K562 (cell line): ENCODE data around the gene NABP1. TPM values are rescaled to one million over a fixed set of nuclear protein-coding genes. Genes with fewer than 3 reads are reported as not detected.

ENCODE experiments used
- ATAC-seq: fragments of 200-7000 bp; cut with Tn5 transposase; 3 replicates; pipeline ENCODE4 v1.9.1; 2020; ENCODE audit warnings: moderate library complexity
- BruUV-seq: library from RNA; stranded (reverse); fragments of 400-500 nt; replicated peaks from 2 replicates; lab custom pipeline; 2021; lab: Mats Ljungman, UMichigan
- CTCF ChIA-PET: fragments of 300-600 bp; formaldehyde crosslinking; extraction: SDS; loops from one replicate; lab custom pipeline; 2021; ENCODE audit warnings: low intra/inter-chr PET ratio; lab: Yijun Ruan, JAX
- POLR2A ChIA-PET: fragments of 300-600, 350-650 bp; sonication (Branson Sonifier 250); formaldehyde crosslinking; extraction: SDS; loops from one replicate; lab custom pipeline; 2021; ENCODE audit warnings: antibody characterized with exemption, inconsistent platforms; lab: Yijun Ruan, JAX
- DNase-seq, 4 experiments: peaks; one replicate each; pipeline versions ENCODE4 v3.0.0 to v3.0.0-alpha.2; 2011 to 2018; ENCODE audit warnings: low spot score in 3 of 4, mixed read lengths in 3 of 4; ENCODE audit errors: extremely low read depth in 1 of 4
- FAIRE-seq: peaks from 2 replicates; lab custom pipeline; 2011; peaks lifted over from hg19 to GRCh38; lab: Jason Lieb, UNC
- H2AFZ ChIP-seq: 2 replicates; pipeline ENCODE4 v1.6.0; 2011; ENCODE audit warnings: low read depth, low read length, control low read depth, inconsistent platforms
- H3K27ac ChIP-seq: fragments of 200-600 bp; 3 replicates; pipeline ENCODE4 v1.8.0; 2011; ENCODE audit warnings: low read depth, mild to moderate bottlenecking, control low read depth, inconsistent platforms, low read length, moderate library complexity, mixed read lengths; ENCODE audit errors: extremely low read depth
- H3K27me3 ChIP-seq, 2 experiments: fragments of 300-600 bp in 1 of 2; 2 replicates in 1 of 2; 3 replicates in 1 of 2; pipeline versions ENCODE4 v1.6.0 to v1.8.0; 2011; ENCODE audit warnings: inconsistent platforms in 2 of 2, low read length in 2 of 2, mild to moderate bottlenecking in 1 of 2, mixed read lengths in 1 of 2, moderate library complexity in 1 of 2; ENCODE audit not compliant: control insufficient read depth in 2 of 2, insufficient read depth in 2 of 2
- H3K36me3 ChIP-seq: fragments of 300-600 bp; 3 replicates; pipeline ENCODE4 v1.8.0; 2011; ENCODE audit warnings: mild to moderate bottlenecking, low read length, inconsistent platforms; ENCODE audit not compliant: control insufficient read depth, insufficient read depth
- H3K4me1 ChIP-seq, 2 experiments: fragments of 200-600 bp in 1 of 2; replicated peaks in 1 of 2; 2 replicates in 1 of 2; 3 replicates in 1 of 2; pipeline versions ENCODE4 v1.5.1 to v1.8.0; 2011; ENCODE audit warnings: inconsistent platforms in 2 of 2, low read length in 2 of 2, mild to moderate bottlenecking in 1 of 2, mixed read lengths in 1 of 2, moderate library complexity in 1 of 2; ENCODE audit not compliant: control insufficient read depth in 2 of 2, insufficient read depth in 2 of 2
- H3K4me2 ChIP-seq: 2 replicates; pipeline ENCODE4 v1.6.1; 2011; ENCODE audit warnings: low read length, control low read depth, inconsistent platforms, mixed read lengths; ENCODE audit not compliant: insufficient read depth
- H3K4me3 ChIP-seq: fragments of 200-600 bp; sonication (generic), shearing (Covaris generic); 2 replicates; pipeline ENCODE4 v1.5.1; 2016; ENCODE audit warnings: control low read depth, inconsistent platforms
- H3K79me2 ChIP-seq: fragments of 200-600 bp; 3 replicates; pipeline ENCODE4 v1.8.0; 2011; ENCODE audit warnings: low read length, inconsistent platforms; ENCODE audit not compliant: control insufficient read depth, insufficient read depth
- H3K9ac ChIP-seq, 2 experiments: 2 replicates each; pipeline versions ENCODE4 v1.6.0 to v1.6.1; 2011; ENCODE audit warnings: low read depth in 2 of 2, low read length in 2 of 2, control low read depth in 1 of 2, inconsistent platforms in 1 of 2, mild to moderate bottlenecking in 1 of 2, mixed read lengths in 1 of 2; ENCODE audit not compliant: insufficient read depth in 1 of 2
- H3K9me1 ChIP-seq: one replicate; pipeline ENCODE4 v1.6.0; 2011; ENCODE audit warnings: inconsistent platforms, mild to moderate bottlenecking, low read length, moderate library complexity; ENCODE audit not compliant: control insufficient read depth, insufficient read depth
- H3K9me3 ChIP-seq: replicated peaks from 2 replicates; pipeline ENCODE4 v1.5.1; 2011; ENCODE audit warnings: low read depth, low read length, inconsistent platforms; ENCODE audit not compliant: control insufficient read depth, insufficient read depth
- H4K20me1 ChIP-seq: replicated peaks from 2 replicates; pipeline ENCODE4 v1.6.1; 2011; ENCODE audit warnings: low read length, inconsistent platforms, mixed read lengths; ENCODE audit not compliant: control insufficient read depth, insufficient read depth
- AFF1 ChIP-seq, 2 experiments: fragments of 450-650 bp; IDR thresholded peaks; 2 replicates each; pipeline ENCODE4 v1.6.1; 2018; ENCODE audit warnings: mild to moderate bottlenecking in 2 of 2, low read depth in 1 of 2; ENCODE audit not compliant: partially characterized antibody in 2 of 2
- BRD9 ChIP-seq: fragments of 450-650 bp; IDR thresholded peaks from 2 replicates; pipeline ENCODE4 v1.6.1; 2018; ENCODE audit warnings: low read depth; ENCODE audit not compliant: partially characterized antibody
- CTBP1 ChIP-seq: fragments of 450-650 bp; IDR thresholded peaks from 2 replicates; pipeline ENCODE4 v1.6.1; 2016; ENCODE audit warnings: borderline replicate concordance
- DLX4 ChIP-seq: fragments of 250-450 bp; sonication (Bioruptor Pico); IDR thresholded peaks from 2 replicates; pipeline ENCODE4 v1.6.1; 2021; ENCODE audit warnings: mild to moderate bottlenecking
- HDAC8 ChIP-seq: fragments of 450-650 bp; IDR thresholded peaks from 2 replicates; pipeline ENCODE4 v1.6.1; 2016; ENCODE audit warnings: mild to moderate bottlenecking, missing genetic modification characterization, moderate library complexity, missing compliant biosample characterization
- NFRKB ChIP-seq: fragments of 450-650 bp; IDR thresholded peaks from 2 replicates; pipeline ENCODE4 v1.6.1; 2016; ENCODE audit warnings: low read depth
- POLR2A ChIP-seq: fragments of 450-650 bp; conservative IDR thresholded peaks from 2 replicates; pipeline ENCODE4 v1.6.1; 2016
- POU5F1 ChIP-seq: fragments of 150-350 bp; IDR thresholded peaks from 2 replicates; pipeline ENCODE4 v1.6.1; 2014; ENCODE audit warnings: borderline replicate concordance, low read length, low read depth, mild to moderate bottlenecking; ENCODE audit not compliant: partially characterized antibody
- WGBS: fragments of 100-300 bp; shearing (Covaris generic); methylation state at CpG from one replicate; pipeline ENCODE4 v1.1.6; 2016; ENCODE audit warnings: low coverage, mixed read lengths; ENCODE audit not compliant: insufficient coverage; ENCODE audit errors: missing lambda C conversion rate; 5-methylcytosine and 5-hydroxymethylcytosine counted together
- in situ Hi-C: fragments of 300-500 bp; cut with MboI; formaldehyde crosslinking; loops from 4 replicates; pipeline ENCODE4 v1.15.0; 2018; ENCODE audit warnings: inconsistent platforms, mixed read lengths
- intact Hi-C: fragments of 100-400 bp; cut with micrococcal nuclease; formaldehyde crosslinking; loops from 2 replicates; pipeline ENCODE4 v1.14.2; 2022
- polyA plus RNA-seq, 8 experiments: library from polyadenylated mRNA; depleted of rRNA in 4 of 8; stranded (reverse) in 5 of 8; unstranded in 3 of 8; fragments of >200 nt; fragmentation: Nextera tagmentation in 2 of 8; fragmentation: Illumina TruSeq in 1 of 8; extraction: Ambion mirVana in 2 of 8; extraction: Trizol in 1 of 8; gene quantifications; 2 replicates each; pipeline versions ENCODE4 v1.2.1 to v1.2.3, GENCODE V29; 2011 to 2014; ENCODE audit warnings: inconsistent platforms in 1 of 8, missing spikeins in 1 of 8
- total RNA-seq, 7 experiments: library from RNA; depleted of rRNA in 6 of 7; stranded (reverse); fragments of >200 nt in 6 of 7; fragmentation: Illumina TruSeq in 2 of 7; extraction: Trizol in 2 of 7; gene quantifications; 2 replicates each; pipeline versions ENCODE4 v1.2.1 to v1.2.3, GENCODE V29; 2011 to 2021; ENCODE audit warnings: low replicate concordance in 1 of 7

The NABP1 gene
- total and polyA plus RNA-seq, 9 of the 15 experiments (the other 6 are each of a cell fraction or from before 2014, with no cell fraction given) = 12.8 to 44.0 (median 20.2) TPM

- TF ChIP-seq AFF1 (IDR thresholded peaks at IDR 0.05; ENCODE audit: low read depth in 1 of 2, partially characterized antibody in 2 of 2) = peak; percentile 26 to 35
Measured at GRCh38 chr2:191637182-191638078, 40.5 kb upstream of the NABP1 start (continued).

GRCh38 chr2:191638079-191638801 lies 39.7 kb upstream of the NABP1 start:
- in situ Hi-C loops (loop anchor here (5.0 kb wide), 1 partner anchor 71 kb away; no protein-coding TSS in a partner anchor), intact Hi-C loops (loop anchor here (5.0 kb wide), 1 partner anchor 41 kb away; no protein-coding TSS in a partner anchor)
- BruUV-seq = no TSS peak
- peak; percentile 78 for FAIRE-seq
- Histone ChIP-seq H3K4me1 (peaks cover 0 to 30% of the 10 kb centered on the region in 2 experiments; a peak in 4 of 5 replicates), H3K4me3 (peak overlapping the region; percentile 22), H3K27me3 (no peaks in the 10 kb centered on the region), H3K36me3 (no peaks in the 10 kb centered on the region), H3K4me2 (peak overlapping the region; percentile 80), H3K9me3 (no peaks in the 10 kb centered on the region), H3K27ac (peak overlapping the region; percentile 85), H2AFZ (peak overlapping the region; percentile 82), H3K9me1 (no peaks in the 10 kb centered on the region), H4K20me1 (no peaks in the 10 kb centered on the region), H3K9ac (peak overlapping the region; percentile 29 to 71; a peak in 3 of 4 replicates), H3K79me2 (0 out of 3 replicates have a peak, but pooled peaks cover 3% of the 10 kb centered on the region)
- POLR2A ChIA-PET = interaction anchor here (0.7 to 2.1 kb wide), 11 partner anchors 8 to 758 kb away, joined by 3 to 16 read pairs (median 4); partner anchors contain the start of gene NABP1
- peak; percentile 46 to 75 (median 52) for DNase-seq
- ATAC-seq = peak; percentile 83
- 1% methylated on average over 6 of the region's 6 CpGs for WGBS
- CTCF ChIA-PET = no interaction called here
- TF ChIP-seq POU5F1 (no peak), BRD9 (peak; percentile 51), NFRKB (peak; percentile 61), CTBP1 (peak; percentile 76; the same call in 1 of the 2 replicates), POLR2A (0 out of 2 replicates have a peak, but pooled peaks have one; percentile 13), DLX4 (CRISPR knock-in tag) (no peak), HDAC8 (tag) (no peak)
